NB4 (cell line): Measurements from ENCODE around the gene ATP1A4.

ENCODE experiments used
- CTCF ChIP-seq: IDR thresholded peaks from one replicate; pipeline ENCODE4 v1.5.1; 2012; ENCODE audit warnings: low read depth, low read length
- MAX ChIP-seq: IDR thresholded peaks from 2 replicates; pipeline ENCODE4 v1.6.1; 2011; ENCODE audit warnings: low read depth, low read length
- MYC ChIP-seq: IDR thresholded peaks from 2 replicates; pipeline ENCODE4 v1.6.1; 2011; ENCODE audit warnings: low read depth, low read length
- POLR2A ChIP-seq: IDR thresholded peaks from 2 replicates; pipeline ENCODE4 v1.6.1; 2011; ENCODE audit warnings: mild to moderate bottlenecking; ENCODE audit not compliant: insufficient read length; ENCODE audit errors: extremely low read depth

GRCh38 chr1:160118928-160119327 lies 32.5 kb upstream of the ATP1A4 start:
- TF ChIP-seq CTCF = no peak
- no peak for TF ChIP-seq MAX
- TF ChIP-seq MYC = no peak
- no peak for TF ChIP-seq POLR2A
